ENCODE measurements around the gene ACTL8. TPM values are rescaled to one million over a fixed set of nuclear protein-coding genes. Genes with fewer than 3 reads are reported as not detected.

Gene ACTL8
- total and polyA plus RNA-seq, 12 donors = not detected

GRCh38 chr1:17725084-17725719, 29.9 kb upstream of the ACTL8 start:
- H3K36me3 ChIP-seq = no peaks in the 10 kb centered on the region
- no peak overlapping the region for H3K4me3 ChIP-seq
- H3K4me1 ChIP-seq = no peaks in the 10 kb centered on the region
- no peak overlapping the region for H3K27ac ChIP-seq
- DNase-seq (no peak), ATAC-seq (no peak)
- no peak for TF ChIP-seq CTCF (IDR thresholded peaks at IDR 0.05)
- intact Hi-C loops (cut with DNase I) = no loop called here
- WGBS, 2 donors = 88 to 93% methylated on average over 9 of the region's 9 CpGs
- H3K9me3 ChIP-seq = peaks cover 0 to 3% (median 0%) of the 10 kb centered on the region in 11 donors
- H3K27me3 ChIP-seq = peaks cover 0 to 37% (median 7%) of the 10 kb centered on the region in 7 donors

- Histone ChIP-seq H3K27me3 (peaks cover 0 to 36% (median 7%) of the 10 kb centered on the region in 7 donors), H3K4me3 (no peak overlapping the region), H3K36me3 (no peaks in the 10 kb centered on the region), H3K4me1 (no peaks in the 10 kb centered on the region), H3K27ac (no peak overlapping the region), H3K9me3 (peaks cover 0 to 3% (median 0%) of the 10 kb centered on the region in 11 donors)
- intact Hi-C loops (cut with DNase I) = no loop called here
- no peak for ATAC-seq
- DNase-seq = no peak
- TF ChIP-seq CTCF (IDR thresholded peaks at IDR 0.05) = no peak
- 69% methylated on average over 7 of the region's 7 CpGs for WGBS, 2 donors
These were observed 29.1 kb upstream of the ACTL8 start for GRCh38 chr1:17725811-17726582.

GRCh38 chr1:17728123-17728712, 26.9 kb upstream of the ACTL8 start:
- no peak for TF ChIP-seq CTCF (IDR thresholded peaks at IDR 0.05)
- ATAC-seq (no peak), DNase-seq (no peak)
- WGBS, 2 donors = 83 to 85% methylated on average over 6 of the region's 6 CpGs
- peaks cover 0 to 3% (median 0%) of the 10 kb centered on the region in 11 donors for H3K9me3 ChIP-seq
- no peak overlapping the region for H3K27ac ChIP-seq
- H3K4me1 ChIP-seq = no peaks in the 10 kb centered on the region
- H3K36me3 ChIP-seq = no peaks in the 10 kb centered on the region
- H3K27me3 ChIP-seq = peaks cover 0 to 34% (median 7%) of the 10 kb centered on the region in 7 donors
- no peak overlapping the region for H3K4me3 ChIP-seq
- intact Hi-C loops (cut with DNase I) = no loop called here

- 48 to 55% methylated on average over 12 of the region's 12 CpGs for WGBS, 2 donors
- no peaks in the 10 kb centered on the region for H3K36me3 ChIP-seq
- no peak for DNase-seq
- no peak for ATAC-seq
- TF ChIP-seq CTCF (IDR thresholded peaks at IDR 0.05) = no peak
- H3K4me1 ChIP-seq = no peaks in the 10 kb centered on the region
- peaks cover 0 to 29% (median 7%) of the 10 kb centered on the region in 7 donors for H3K27me3 ChIP-seq
- intact Hi-C loops (cut with DNase I) = no loop called here
- H3K4me3 ChIP-seq = no peak overlapping the region
- H3K27ac ChIP-seq = no peak overlapping the region
- peaks cover 0 to 3% (median 0%) of the 10 kb centered on the region in 11 donors for H3K9me3 ChIP-seq
These were observed 25.9 kb upstream of the ACTL8 start for GRCh38 chr1:17729248-17729647.

Data from heart right ventricle (tissue), 16 donors.